Activated naive CD4-positive, alpha-beta T cell treated with anti-CD3 and anti-CD28 coated beads, Interleukin-2, amount 50 U/mL, for 72 hours (primary cell): ENCODE data around the gene YJEFN3. TPM values are rescaled to one million over a fixed set of nuclear protein-coding genes. Genes with fewer than 3 reads are reported as not detected.

Source experiments
- ATAC-seq, 2 donors: fragments of 150-1000 bp; cut with Tn5 transposase; 2 replicates each; pipeline ENCODE4 v1.10.0; 2021; ENCODE audit warnings: mild to moderate bottlenecking in 2 of 2, moderate library complexity in 2 of 2
- DNase-seq, 2 donors: peaks; one replicate each; pipeline ENCODE4 v3.0.0; 2021 to 2022; ENCODE audit warnings: low spot score in 2 of 2
- H3K27ac Mint-ChIP-seq, 2 donors: one replicate each; pipeline ENCODE4 v1.8.0; 2022; ENCODE audit warnings: mild to moderate bottlenecking in 2 of 2, mixed read lengths in 2 of 2
- H3K36me3 Mint-ChIP-seq, 2 donors: one replicate each; pipeline ENCODE4 v1.8.0; 2022; ENCODE audit warnings: mixed read lengths in 2 of 2
- H3K9me3 Mint-ChIP-seq, 2 donors: one replicate each; pipeline ENCODE4 v1.8.0; 2022; ENCODE audit warnings: mixed read lengths in 2 of 2
- total RNA-seq, 2 donors: library from RNA; stranded (reverse); gene quantifications; one replicate each; pipeline ENCODE4 v1.2.3, GENCODE V29; 2022

YJEFN3 gene, protein sequence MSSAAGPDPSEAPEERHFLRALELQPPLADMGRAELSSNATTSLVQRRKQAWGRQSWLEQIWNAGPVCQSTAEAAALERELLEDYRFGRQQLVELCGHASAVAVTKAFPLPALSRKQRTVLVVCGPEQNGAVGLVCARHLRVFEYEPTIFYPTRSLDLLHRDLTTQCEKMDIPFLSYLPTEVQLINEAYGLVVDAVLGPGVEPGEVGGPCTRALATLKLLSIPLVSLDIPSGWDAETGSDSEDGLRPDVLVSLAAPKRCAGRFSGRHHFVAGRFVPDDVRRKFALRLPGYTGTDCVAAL
- total RNA-seq = 10 to 100 TPM in 1 of 2 donors, 1 to 10 TPM in 1; 5.7 to 11.3 TPM

- H3K9me3 Mint-ChIP-seq = no peaks in the 10 kb centered on the region
- DNase-seq = no peak
- no peak within 1 kb of the TSS for H3K27ac Mint-ChIP-seq
- no peak for ATAC-seq
- no peaks in the 10 kb centered on the region for H3K36me3 Mint-ChIP-seq
Observed at GRCh38 chr19:19528721-19529490, at the start of gene YJEFN3. Gene YJEFN3 (plus strand): TSS chr19:19528911. CDS start chr19:19528933, 22 bp downstream.

DNA sequence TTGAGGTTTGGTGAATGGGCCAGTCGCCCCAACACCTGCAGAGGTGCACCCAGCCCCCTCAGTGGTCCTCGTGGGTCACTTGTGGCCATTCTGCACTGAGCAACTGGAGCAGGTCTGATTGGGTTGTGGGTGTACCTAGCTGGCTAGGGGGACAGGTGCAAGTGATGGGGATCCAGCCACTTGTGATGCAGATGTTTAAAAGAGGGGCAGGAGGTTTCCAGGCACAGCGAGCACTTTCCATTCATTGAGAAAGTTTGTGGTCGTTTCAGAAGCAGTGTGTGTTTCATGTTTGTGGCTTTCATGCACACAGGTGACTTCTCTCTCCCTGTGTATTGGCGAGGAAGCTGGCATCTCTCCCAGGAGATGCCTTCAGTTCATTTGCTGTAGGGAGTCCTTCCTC, 48.0 kb upstream of the YJEFN3 start:
- Mint-ChIP-seq H3K9me3 (no peaks in the 10 kb centered on the region), H3K27ac (peak overlapping the region; percentile 9 to 56), H3K36me3 (peaks cover 5 to 7% of the 10 kb centered on the region in 2 donors)
- ATAC-seq (peak; percentile 89 to 92), DNase-seq (peak in 1 of 2 donors; percentile 41)

- peaks cover 5 to 7% of the 10 kb centered on the region in 2 donors for H3K36me3 Mint-ChIP-seq
- peak in 1 of 2 donors; percentile 29 for ATAC-seq
- no peaks in the 10 kb centered on the region for H3K9me3 Mint-ChIP-seq
- no peak for DNase-seq
- peak overlapping the region; percentile 44 to 87 for H3K27ac Mint-ChIP-seq
Observed at GRCh38 chr19:19482809-19483596, 45.7 kb upstream of the YJEFN3 start.

DNA sequence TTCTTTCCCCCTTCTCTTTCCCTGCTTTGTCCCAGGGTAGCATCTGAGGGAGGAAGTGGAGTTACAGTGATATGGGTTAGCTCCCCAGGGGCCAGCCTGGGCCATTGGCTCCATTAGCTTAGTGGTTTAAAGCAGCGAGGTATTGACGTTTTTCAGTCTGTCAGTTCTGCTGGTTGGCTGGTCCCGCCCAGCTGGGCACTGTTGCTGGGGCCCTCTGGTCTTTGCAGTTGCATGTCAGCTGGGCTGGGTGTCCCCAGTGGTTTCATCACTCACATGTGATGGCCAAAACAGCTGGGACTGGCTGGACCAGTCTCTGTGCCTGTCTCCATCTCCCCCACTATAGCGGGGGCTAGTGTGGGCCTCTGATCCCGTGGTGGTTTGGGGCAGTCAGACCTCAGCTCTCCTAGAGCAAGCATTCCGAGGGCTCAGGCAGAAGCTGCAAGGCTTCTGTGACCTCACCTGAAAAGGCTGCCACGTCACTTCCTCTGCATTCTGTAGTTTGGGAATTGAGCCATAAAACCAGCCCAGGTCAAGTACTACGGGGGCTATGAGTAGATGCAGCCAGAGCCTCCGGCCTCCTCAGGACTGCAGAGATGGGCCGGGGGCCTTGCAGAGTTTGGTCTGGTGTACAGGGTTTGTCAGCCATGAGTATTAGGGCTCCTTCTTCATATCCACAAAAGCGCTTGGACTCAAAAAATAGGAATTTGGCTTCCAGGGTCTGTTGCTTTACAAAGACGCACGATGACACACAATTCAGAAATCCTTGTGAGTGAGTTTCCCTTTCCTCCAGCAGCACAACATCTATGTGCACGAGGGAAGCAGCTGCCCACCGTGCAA, 43.3 kb upstream of the YJEFN3 start:
- peaks cover 5 to 7% of the 10 kb centered on the region in 2 donors for H3K36me3 Mint-ChIP-seq
- H3K9me3 Mint-ChIP-seq = no peaks in the 10 kb centered on the region
- H3K27ac Mint-ChIP-seq = peak overlapping the region; percentile 74 to 94
- no peak for ATAC-seq
- DNase-seq = no peak

DNA sequence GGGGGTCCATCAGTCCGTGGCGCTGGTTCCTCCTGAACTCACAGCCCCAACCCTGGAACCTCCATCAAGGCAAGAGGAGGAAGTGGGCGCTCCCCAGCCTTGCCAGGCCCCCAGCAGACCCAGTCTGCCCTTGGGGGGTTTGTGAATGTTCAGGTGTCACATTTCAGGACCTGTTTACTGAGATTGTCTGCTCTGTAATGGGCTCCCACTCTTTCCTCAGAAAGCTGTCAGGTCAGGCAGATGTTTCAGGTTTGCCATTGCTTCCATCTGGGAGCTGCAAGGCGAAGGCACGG, 42.8 kb upstream of the YJEFN3 start:
- Mint-ChIP-seq H3K9me3 (no peaks in the 10 kb centered on the region), H3K27ac (peak overlapping the region; percentile 74 to 94), H3K36me3 (peaks cover 5 to 11% of the 10 kb centered on the region in 2 donors)
- DNase-seq (no peak), ATAC-seq (no peak)

DNA sequence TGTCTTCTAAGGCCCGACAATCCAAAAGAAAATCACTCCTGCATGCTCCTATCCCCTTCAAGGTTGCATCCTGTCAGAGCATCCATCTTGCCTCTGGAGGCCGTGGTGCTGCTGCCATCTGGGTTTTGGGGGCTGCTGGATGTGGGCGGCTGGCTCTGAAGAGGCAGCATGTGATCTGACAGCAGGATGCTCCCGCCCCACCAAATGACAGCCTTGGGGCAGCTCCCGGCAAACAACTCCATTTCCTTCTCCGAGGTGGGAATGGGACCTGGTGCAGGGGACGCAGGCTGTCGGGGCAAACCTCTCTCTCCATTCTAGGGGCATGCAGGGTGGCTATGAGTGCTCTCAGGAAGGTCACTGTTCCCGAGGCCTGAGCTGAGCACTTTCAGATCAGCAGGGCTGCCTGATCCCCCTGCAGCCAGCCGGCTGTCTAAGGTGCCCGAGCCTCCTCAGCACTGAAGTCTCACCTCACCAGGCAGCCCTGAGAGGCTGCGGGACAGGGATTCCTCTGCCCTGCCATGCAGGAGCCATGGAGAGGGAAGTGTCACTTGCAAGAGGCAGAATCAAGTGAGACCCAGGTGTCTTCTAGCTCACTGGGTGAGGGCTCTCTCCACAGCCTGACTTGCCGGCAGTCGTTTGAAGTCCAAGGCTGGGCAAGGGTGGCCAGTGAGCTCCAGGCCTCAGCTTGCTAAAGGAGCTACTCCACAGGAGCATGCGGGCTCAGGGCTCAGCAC, 42.2 kb upstream of the YJEFN3 start:
- Mint-ChIP-seq H3K27ac (peak overlapping the region; percentile 94 to 99), H3K36me3 (peaks cover 5 to 11% of the 10 kb centered on the region in 2 donors), H3K9me3 (no peaks in the 10 kb centered on the region)
- DNase-seq (no peak), ATAC-seq (no peak)

DNA sequence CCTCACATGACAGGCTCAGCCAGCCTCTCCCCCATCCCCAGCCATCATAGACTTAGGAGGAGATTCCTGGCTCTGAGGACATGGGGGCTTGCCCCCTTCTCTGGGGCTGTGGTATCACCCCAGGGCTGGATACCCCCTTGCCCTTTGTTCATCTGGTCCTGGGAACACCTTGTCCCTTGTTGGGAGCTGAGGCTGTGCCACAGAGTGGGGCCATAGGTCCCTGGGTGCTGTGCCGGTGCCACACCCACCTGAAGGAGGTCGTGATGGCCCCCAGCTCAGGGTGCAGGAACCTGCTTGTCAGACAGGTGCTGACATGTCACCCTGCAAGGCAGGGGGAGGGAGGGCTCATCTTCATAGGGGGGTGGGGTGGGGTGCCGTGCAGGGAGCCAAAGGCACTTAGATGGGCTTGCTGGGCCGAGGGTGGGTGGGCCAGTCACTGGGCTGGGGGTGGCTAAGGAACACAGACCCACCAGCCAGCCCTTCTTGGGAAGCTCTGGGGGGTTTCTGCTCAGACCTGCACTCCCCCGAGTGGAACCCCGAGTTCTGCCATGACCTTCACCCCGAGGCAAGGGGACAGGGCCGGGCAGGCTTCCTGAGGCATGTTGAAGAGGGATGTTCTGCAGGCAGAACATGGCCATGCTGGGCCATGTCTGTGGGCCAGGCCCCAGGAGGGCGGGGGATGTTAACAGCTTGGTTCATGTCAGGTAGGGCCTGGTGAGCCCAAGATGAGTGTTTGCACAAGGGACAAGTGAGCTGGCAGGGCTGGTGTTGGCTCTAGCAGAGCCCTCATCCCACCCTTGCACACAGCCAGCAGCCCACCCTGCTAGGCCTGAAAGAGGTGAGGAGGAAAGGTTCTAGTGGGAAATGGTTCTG, 41.4 kb upstream of the YJEFN3 start:
- DNase-seq (no peak), ATAC-seq (no peak)
- no peaks in the 10 kb centered on the region for H3K9me3 Mint-ChIP-seq
- H3K27ac Mint-ChIP-seq = peak overlapping the region; percentile 94 to 99
- peaks cover 5 to 11% of the 10 kb centered on the region in 2 donors for H3K36me3 Mint-ChIP-seq

GRCh38 chr19:19487950-19488874, 40.5 kb upstream of the YJEFN3 start:
- DNase-seq (no peak), ATAC-seq (no peak)
- Mint-ChIP-seq H3K9me3 (no peaks in the 10 kb centered on the region), H3K36me3 (peaks cover 2 to 5% of the 10 kb centered on the region in 2 donors), H3K27ac (peak overlapping the region; percentile 94 to 99)

GRCh38 chr19:19488875-19489690, 39.6 kb upstream of the YJEFN3 start:
- H3K36me3 Mint-ChIP-seq = peaks cover 0 to 4% of the 10 kb centered on the region in 2 donors
- DNase-seq = peak; percentile 78 to 91

DNA sequence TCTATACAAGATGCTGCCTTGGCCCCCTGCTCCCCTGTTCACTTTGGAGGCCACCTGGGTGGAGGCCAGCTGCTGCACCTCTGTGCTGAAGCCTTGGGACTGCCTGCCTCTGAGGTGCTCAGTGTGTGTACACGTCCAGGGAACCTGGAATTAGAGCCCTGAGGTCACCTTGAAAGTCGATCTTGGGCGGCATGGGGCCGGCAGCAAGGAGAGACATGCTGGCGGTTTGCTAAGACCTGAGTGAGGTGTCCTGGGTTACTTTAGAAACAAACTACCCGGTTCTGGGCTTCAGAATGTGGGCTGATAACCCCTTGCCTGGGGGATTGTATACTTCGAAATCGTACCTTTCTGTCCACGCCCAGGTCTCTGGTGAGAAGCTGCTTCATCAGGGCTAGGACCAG, 38.9 kb upstream of the YJEFN3 start:
- Mint-ChIP-seq H3K9me3 (no peaks in the 10 kb centered on the region), H3K36me3 (peaks cover 0 to 4% of the 10 kb centered on the region in 2 donors), H3K27ac (peak overlapping the region; percentile 94 to 99)
- peak in 1 of 2 donors; percentile 32 for ATAC-seq
- DNase-seq = no peak

More at GRCh38 chr19:19488875-19489690, 39.6 kb upstream of the YJEFN3 start:
- peak overlapping the region; percentile 94 to 99 for H3K27ac Mint-ChIP-seq
- peak; percentile 86 to 90 for ATAC-seq
- no peaks in the 10 kb centered on the region for H3K9me3 Mint-ChIP-seq

DNA sequence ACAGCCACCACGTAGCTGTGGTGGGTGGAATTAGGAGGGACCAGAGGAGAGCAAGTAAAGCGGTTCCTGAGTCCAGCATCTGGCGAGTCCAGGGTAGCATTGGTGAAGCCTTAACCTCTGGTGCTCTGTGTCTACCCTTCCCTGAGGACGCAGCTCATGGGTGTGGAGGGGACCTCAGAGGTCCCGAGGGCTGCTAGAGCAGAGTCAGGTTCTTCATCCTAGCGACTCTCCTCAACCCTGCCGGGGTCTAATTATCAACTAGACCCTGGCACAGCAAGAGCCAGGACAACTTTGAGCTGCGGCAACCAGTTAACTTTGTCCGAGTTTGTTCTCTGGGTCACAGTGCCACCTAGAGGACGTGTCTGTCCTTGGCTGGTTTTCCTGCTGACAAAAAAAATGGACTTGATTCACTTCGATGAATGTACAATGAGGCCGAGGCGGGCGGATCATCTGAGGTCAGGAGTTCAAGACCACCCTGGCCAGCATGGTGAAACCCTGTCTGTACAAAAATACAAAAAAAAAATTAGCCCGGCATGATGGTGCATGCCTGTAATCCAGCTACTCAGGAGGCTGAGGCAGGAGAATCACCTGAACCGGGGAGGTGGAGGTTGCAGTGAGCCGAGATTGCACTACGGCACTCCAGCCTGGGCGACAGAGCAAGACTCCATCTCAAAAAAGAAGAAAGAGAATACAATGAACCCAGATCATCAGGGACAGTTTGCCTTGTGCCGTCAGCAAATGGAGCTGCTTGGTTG, 38.3 kb upstream of the YJEFN3 start:
- Mint-ChIP-seq H3K27ac (peak overlapping the region; percentile 94 to 99), H3K9me3 (no peaks in the 10 kb centered on the region), H3K36me3 (peaks cover 0 to 4% of the 10 kb centered on the region in 2 donors)
- peak; percentile 12 to 27 for ATAC-seq
- DNase-seq = peak; percentile 78 to 81

- Mint-ChIP-seq H3K27ac (peak overlapping the region in 1 of 2 donors; percentile 86), H3K36me3 (peaks cover 0 to 4% of the 10 kb centered on the region in 2 donors), H3K9me3 (no peaks in the 10 kb centered on the region)
- no peak for ATAC-seq
- no peak for DNase-seq
Observed at GRCh38 chr19:19491321-19492025, 37.2 kb upstream of the YJEFN3 start.
